Spleen (tissue), 11 donors: Measurements from ENCODE around the gene ZNF385D. TPM values are rescaled to one million over a fixed set of nuclear protein-coding genes. Genes with fewer than 3 reads are reported as not detected.

ENCODE experiments used
- DNase-seq: peaks from one replicate; pipeline ENCODE4 v3.0.0-alpha.2; 2020
- H3K27ac ChIP-seq, 8 donors: fragments of 200-600 bp; sonication (generic) in 7 of 8; 1 replicate in 4 of 8; 2 replicates in 4 of 8; pipeline versions ENCODE4 v1.5.0 to v1.8.0; 2016 to 2021; ENCODE audit warnings: inconsistent platforms in 4 of 8, mild to moderate bottlenecking in 4 of 8, moderate library complexity in 1 of 8
- H3K27me3 ChIP-seq, 7 donors: fragments of 200-600 bp; sonication (generic) in 6 of 7; replicated peaks in 1 of 7; 1 replicate in 4 of 7; 2 replicates in 3 of 7; pipeline versions ENCODE4 v1.5.0 to v1.8.0; 2016 to 2021; ENCODE audit warnings: inconsistent platforms in 3 of 7, mild to moderate bottlenecking in 1 of 7
- H3K36me3 ChIP-seq, 6 donors: fragments of 200-600 bp; sonication (generic) in 5 of 6; 1 replicate in 4 of 6; 2 replicates in 2 of 6; pipeline versions ENCODE4 v1.5.0 to v1.8.0; 2016 to 2021; ENCODE audit warnings: inconsistent platforms in 2 of 6
- H3K4me1 ChIP-seq, 6 donors: fragments of 200-600 bp; sonication (generic) in 5 of 6; 1 replicate in 3 of 6; 2 replicates in 3 of 6; pipeline versions ENCODE4 v1.5.0 to v1.8.0; 2016 to 2021; ENCODE audit warnings: inconsistent platforms in 3 of 6
- H3K4me3 ChIP-seq, 8 donors: fragments of 200-600 bp; sonication (generic) in 7 of 8; 1 replicate in 4 of 8; 2 replicates in 4 of 8; pipeline versions ENCODE4 v1.5.0 to v1.8.0; 2016 to 2021; ENCODE audit warnings: inconsistent platforms in 4 of 8, mild to moderate bottlenecking in 4 of 8, moderate library complexity in 2 of 8
- H3K9me3 ChIP-seq, 8 donors: fragments of 200-600 bp; sonication (generic) in 7 of 8; 1 replicate in 4 of 8; 2 replicates in 4 of 8; pipeline versions ENCODE4 v1.5.0 to v1.8.0; 2016 to 2021; ENCODE audit warnings: inconsistent platforms in 4 of 8
- POLR2A ChIP-seq, 3 donors: fragments of 450-650 bp; IDR thresholded peaks; one replicate each; pipeline ENCODE4 v1.5.1; 2017; ENCODE audit warnings: antibody characterized with exemption in 3 of 3, mild to moderate bottlenecking in 1 of 3
- POLR2AphosphoS5 ChIP-seq, 3 donors: sonication (generic); formaldehyde crosslinking; IDR thresholded peaks; one replicate each; pipeline ENCODE4 v1.5.1; 2017; ENCODE audit warnings: antibody characterized with exemption in 3 of 3
- WGBS, 5 donors: extraction: QIAGEN DNeasy Blood & Tissue Kit in 3 of 5; methylation state at CpG; one replicate each; pipeline versions ENCODE4 v1.1.5 to v1.1.7; 2013 to 2018; 5-methylcytosine and 5-hydroxymethylcytosine counted together
- intact Hi-C: fragments of 100-400 bp; cut with DNase I; formaldehyde crosslinking; loops from one replicate; pipeline ENCODE4 v1.15.0; 2023; ENCODE audit warnings: low total_unique reads
- polyA plus RNA-seq, 3 donors: library from polyadenylated mRNA; stranded (reverse); fragments of 200-250 nt; gene quantifications; one replicate each; pipeline ENCODE4 v1.2.1, GENCODE V29; 2013
- total RNA-seq, 7 donors: library from RNA; depleted of rRNA in 3 of 7; stranded (reverse); fragments of >200 nt in 3 of 7; fragmentation: NEBNext Ultra II Directional in 4 of 7; extraction: Animal tissue kit (Norgen Biotek cat#: 25700) in 4 of 7; gene quantifications; one replicate each; pipeline versions ENCODE4 v1.1.0 to v1.2.1, GENCODE V29; 2016 to 2021
- TF ChIP-seq, protein P1 (sequence below), 11 experiments: fragments of 200-600 bp in 7 of 11; fragments of 450-650 bp in 4 of 11; sonication (generic) in 4 of 11; IDR thresholded peaks in 8 of 11; conservative IDR thresholded peaks in 3 of 11; 1 replicate in 7 of 11; 2 replicates in 4 of 11; pipeline versions ENCODE4 v1.4.0 to v1.8.0; 2016 to 2021; ENCODE audit warnings: antibody characterized with exemption in 11 of 11, inconsistent platforms in 4 of 11, mild to moderate bottlenecking in 1 of 11
- donor health status: healthy with polysubstance abuse.
- donor health status: DM: no; HTN: no; CAD: no; lungs with moderate emphysema.
- donor health status: DM: no; HTN: no; CAD: no.
- donor health status: Bipolar disorder and iron deficiency.
- donor health status: healthy.
- donor health status: DM: no; HTN: no; CAD: no.
- donor health status: DM: yes; HTN: yes; CAD: no.

ZNF385D gene
- total and polyA plus RNA-seq, 10 donors: 0.05 to 3.2 (median 0.70) TPM

DNA sequence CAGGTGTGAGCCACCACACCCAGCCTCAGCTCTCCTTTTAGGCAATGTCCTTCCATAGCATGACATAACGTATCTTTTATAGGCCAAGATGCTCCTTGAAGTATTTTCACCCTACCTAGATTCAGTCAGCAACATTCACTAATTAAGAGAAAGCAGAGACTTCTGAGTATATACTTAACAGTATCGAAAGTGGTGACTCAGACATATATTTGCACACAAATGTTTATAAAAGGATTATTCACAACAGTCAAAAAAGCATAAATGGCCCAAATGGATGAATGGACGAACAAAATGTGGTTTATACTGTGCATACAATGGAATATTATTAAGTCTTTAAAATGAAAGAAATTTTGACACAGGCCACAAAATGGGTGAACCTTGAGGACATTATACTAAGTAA lies 108.6 kb downstream of the ZNF385D start:
- Histone ChIP-seq H3K9me3 (peaks cover 0 to 13% (median 0%) of the 10 kb centered on the region in 8 donors), H3K27me3 (no peaks in the 10 kb centered on the region), H3K27ac (no peak overlapping the region), H3K4me1 (peaks cover 0 to 8% (median 0%) of the 10 kb centered on the region in 6 donors), H3K4me3 (no peak overlapping the region), H3K36me3 (no peaks in the 10 kb centered on the region)
- DNase-seq: no peak
- intact Hi-C loops: no loop called here
- WGBS, 5 donors: 78 to 87% (median 81%) methylated on average over 3 of the region's 3 CpGs
- TF ChIP-seq POLR2AphosphoS5 (IDR thresholded peaks at IDR 0.05) (no peak), POLR2A (IDR thresholded peaks at IDR 0.05) (no peak)
- TF ChIP-seq, protein P1, sequence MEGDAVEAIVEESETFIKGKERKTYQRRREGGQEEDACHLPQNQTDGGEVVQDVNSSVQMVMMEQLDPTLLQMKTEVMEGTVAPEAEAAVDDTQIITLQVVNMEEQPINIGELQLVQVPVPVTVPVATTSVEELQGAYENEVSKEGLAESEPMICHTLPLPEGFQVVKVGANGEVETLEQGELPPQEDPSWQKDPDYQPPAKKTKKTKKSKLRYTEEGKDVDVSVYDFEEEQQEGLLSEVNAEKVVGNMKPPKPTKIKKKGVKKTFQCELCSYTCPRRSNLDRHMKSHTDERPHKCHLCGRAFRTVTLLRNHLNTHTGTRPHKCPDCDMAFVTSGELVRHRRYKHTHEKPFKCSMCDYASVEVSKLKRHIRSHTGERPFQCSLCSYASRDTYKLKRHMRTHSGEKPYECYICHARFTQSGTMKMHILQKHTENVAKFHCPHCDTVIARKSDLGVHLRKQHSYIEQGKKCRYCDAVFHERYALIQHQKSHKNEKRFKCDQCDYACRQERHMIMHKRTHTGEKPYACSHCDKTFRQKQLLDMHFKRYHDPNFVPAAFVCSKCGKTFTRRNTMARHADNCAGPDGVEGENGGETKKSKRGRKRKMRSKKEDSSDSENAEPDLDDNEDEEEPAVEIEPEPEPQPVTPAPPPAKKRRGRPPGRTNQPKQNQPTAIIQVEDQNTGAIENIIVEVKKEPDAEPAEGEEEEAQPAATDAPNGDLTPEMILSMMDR (IDR thresholded peaks at IDR 0.05 in 8 of 11, conservative IDR thresholded peaks at IDR 0.05 in 3 of 11): no peak

DNA sequence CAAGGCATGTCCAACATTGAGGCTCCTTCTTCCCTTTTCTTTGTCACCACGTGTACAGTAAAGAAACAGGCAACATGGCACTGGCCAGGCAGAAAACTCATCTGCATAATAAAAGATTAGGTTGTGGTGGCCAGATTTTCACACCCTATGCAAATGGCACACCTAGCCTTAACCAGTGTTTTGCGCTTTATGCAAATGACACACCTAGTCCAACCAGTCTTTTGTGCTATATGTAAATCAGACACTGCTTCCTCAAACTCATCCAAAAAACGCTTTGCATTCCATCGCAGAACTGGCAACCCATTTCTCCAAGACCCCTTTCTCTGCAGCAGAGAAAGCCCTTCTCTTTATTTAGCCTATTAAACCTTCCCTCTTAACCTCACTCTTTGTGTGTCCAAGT lies 109.1 kb downstream of the ZNF385D start:
- no peak for DNase-seq
- Histone ChIP-seq H3K36me3 (no peaks in the 10 kb centered on the region), H3K27me3 (no peaks in the 10 kb centered on the region), H3K4me1 (peaks cover 0 to 8% (median 0%) of the 10 kb centered on the region in 6 donors), H3K27ac (no peak overlapping the region), H3K9me3 (peaks cover 0 to 16% (median 0%) of the 10 kb centered on the region in 8 donors), H3K4me3 (no peak overlapping the region)
- intact Hi-C loops: no loop called here
- TF ChIP-seq POLR2AphosphoS5 (IDR thresholded peaks at IDR 0.05) (no peak), POLR2A (IDR thresholded peaks at IDR 0.05) (no peak)
- TF ChIP-seq, protein P1 (IDR thresholded peaks at IDR 0.05 in 8 of 11, conservative IDR thresholded peaks at IDR 0.05 in 3 of 11): no peak
- 75 to 84% (median 78%) methylated on average over 4 of the region's 4 CpGs for WGBS, 5 donors

DNA sequence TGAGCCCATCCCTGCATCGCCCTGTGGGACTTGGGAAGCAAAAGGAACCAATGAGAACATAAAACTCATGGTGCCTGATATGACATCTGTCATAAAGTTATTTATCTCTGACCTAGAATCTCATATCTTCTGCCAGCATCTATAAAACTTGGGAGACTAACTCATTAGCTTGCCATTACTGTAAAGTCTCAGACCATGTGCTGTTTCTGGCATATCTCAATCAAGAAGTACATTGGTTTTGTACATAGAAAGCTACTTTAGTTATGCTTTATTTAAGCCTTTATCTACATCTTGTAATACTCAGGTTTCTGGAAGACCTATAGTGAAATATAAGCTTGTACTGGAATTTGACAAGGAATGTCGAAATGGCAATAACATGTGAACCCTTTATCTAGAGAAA lies 112.5 kb downstream of the ZNF385D start:
- TF ChIP-seq POLR2A (IDR thresholded peaks at IDR 0.05) (no peak), POLR2AphosphoS5 (IDR thresholded peaks at IDR 0.05) (no peak)
- intact Hi-C loops: no loop called here
- 72 to 80% (median 78%) methylated on average over 2 of the region's 2 CpGs for WGBS, 5 donors

DNA sequence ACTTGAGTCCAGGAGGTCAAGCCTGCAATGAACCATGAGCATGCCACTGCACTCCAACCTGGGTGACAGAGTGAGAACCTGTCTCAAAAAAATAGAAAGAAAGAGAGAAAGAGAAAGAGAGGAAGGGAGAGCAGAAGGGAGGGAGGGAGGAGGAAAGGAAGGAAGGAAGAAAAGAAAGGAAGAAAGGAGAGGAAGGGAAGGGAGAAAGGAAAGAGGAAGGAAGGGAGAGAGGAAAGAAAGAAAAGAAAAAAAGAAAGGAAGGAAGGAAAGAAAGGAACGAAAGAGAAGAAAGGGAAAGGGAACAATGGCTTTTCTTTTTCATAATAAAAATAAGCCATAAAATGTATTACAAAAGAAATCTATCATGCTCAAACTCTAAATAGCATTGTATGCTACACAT lies 116.9 kb downstream of the ZNF385D start:
- no peak for DNase-seq
- Histone ChIP-seq H3K36me3 (no peaks in the 10 kb centered on the region), H3K27me3 (no peaks in the 10 kb centered on the region), H3K4me3 (no peak overlapping the region), H3K4me1 (no peaks in the 10 kb centered on the region), H3K9me3 (peaks cover 0 to 6% (median 0%) of the 10 kb centered on the region in 8 donors), H3K27ac (no peak overlapping the region)
- TF ChIP-seq, protein P1 (IDR thresholded peaks at IDR 0.05 in 8 of 11, conservative IDR thresholded peaks at IDR 0.05 in 3 of 11): no peak
- TF ChIP-seq POLR2A (IDR thresholded peaks at IDR 0.05): no peak
- TF ChIP-seq POLR2AphosphoS5 (IDR thresholded peaks at IDR 0.05): no peak
- intact Hi-C loops: no loop called here
- 21 to 63% (median 41%) methylated on average over 1 of the region's 1 CpG for WGBS, 5 donors

More for the DNA sequence above, 112.5 kb downstream of the ZNF385D start:
- no peaks in the 10 kb centered on the region for H3K27me3 ChIP-seq
- H3K36me3 ChIP-seq: no peaks in the 10 kb centered on the region
- H3K27ac ChIP-seq: no peak overlapping the region
- no peak overlapping the region for H3K4me3 ChIP-seq
- no peaks in the 10 kb centered on the region for H3K4me1 ChIP-seq
- DNase-seq: no peak
- H3K9me3 ChIP-seq: peaks cover 0 to 16% (median 0%) of the 10 kb centered on the region in 8 donors

DNA sequence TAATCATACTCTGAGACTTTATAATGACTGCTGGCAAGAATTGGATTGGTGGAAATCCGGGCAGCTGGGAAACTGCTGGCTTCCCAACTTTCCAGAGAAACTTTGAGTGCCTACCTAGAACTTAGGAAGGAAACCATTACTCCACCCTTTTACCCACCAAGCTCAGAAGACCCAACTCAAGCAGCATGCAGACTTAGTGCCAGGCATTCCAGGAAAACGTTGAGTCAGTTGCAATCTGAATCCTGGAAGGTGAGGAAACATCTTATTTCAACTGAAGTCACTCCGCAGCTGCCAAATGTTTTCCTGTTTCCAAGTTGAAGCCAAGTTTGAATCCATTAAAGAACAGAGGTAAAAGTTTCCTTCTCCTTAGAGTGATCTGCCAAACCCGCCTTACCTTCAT lies 126.5 kb downstream of the ZNF385D start:
- TF ChIP-seq POLR2AphosphoS5 (IDR thresholded peaks at IDR 0.05): no peak
- TF ChIP-seq, protein P1 (IDR thresholded peaks at IDR 0.05 in 8 of 11, conservative IDR thresholded peaks at IDR 0.05 in 3 of 11): no peak
- TF ChIP-seq POLR2A (IDR thresholded peaks at IDR 0.05): no peak
- Histone ChIP-seq H3K36me3 (no peaks in the 10 kb centered on the region), H3K9me3 (no peaks in the 10 kb centered on the region), H3K27ac (no peak overlapping the region), H3K4me1 (no peaks in the 10 kb centered on the region), H3K27me3 (no peaks in the 10 kb centered on the region), H3K4me3 (no peak overlapping the region)
- DNase-seq: no peak
- intact Hi-C loops: no loop called here
- WGBS, 5 donors: 61 to 70% (median 65%) methylated on average over 4 of the region's 4 CpGs
